CD4-positive, alpha-beta T cell (primary cell): Measurements from ENCODE around the gene GPS2. TPM values are rescaled to one million over a fixed set of nuclear protein-coding genes. Genes with fewer than 3 reads are reported as not detected.

Source experiments
- ATAC-seq: fragments of 200-7000 bp; cut with Tn5 transposase; one replicate; pipeline ENCODE4 v1.10.0; 2022; ENCODE audit warnings: mild to moderate bottlenecking; ENCODE audit not compliant: poor library complexity
- CTCF ChIA-PET: fragments of 350-600 bp; sonication (Branson Sonifier 250); formaldehyde crosslinking; loops from one replicate; lab custom pipeline; 2021; ENCODE audit warnings: antibody characterized with exemption, inconsistent platforms; lab: Charles Lee
- POLR2A ChIA-PET: fragments of 350-600 bp; sonication (Branson Sonifier 250); formaldehyde crosslinking; loops from one replicate; lab custom pipeline; 2021; ENCODE audit warnings: antibody characterized with exemption, inconsistent platforms; lab: Charles Lee
- DNase-seq, 14 experiments: peaks; one replicate each; pipeline ENCODE4 v3.0.0-alpha.2; 2013 to 2020; ENCODE audit warnings: mixed read lengths in 2 of 14
- H3K27ac ChIP-seq, 2 donors: one replicate each; pipeline versions ENCODE4 v1.5.1 to v1.7.0; 2013; ENCODE audit warnings: low read length in 2 of 2, low read depth in 1 of 2, mild to moderate bottlenecking in 1 of 2
- H3K27me3 ChIP-seq, 2 experiments: 1 replicate in 1 of 2; 2 replicates in 1 of 2; pipeline versions ENCODE4 v1.6.1 to v1.7.0; 2013; ENCODE audit warnings: low read length in 2 of 2, control low read depth in 1 of 2, mild to moderate bottlenecking in 1 of 2, moderate library complexity in 1 of 2; ENCODE audit not compliant: insufficient read depth in 2 of 2, control insufficient read depth in 1 of 2
- H3K36me3 ChIP-seq: one replicate; pipeline ENCODE4 v1.6.1; 2013; ENCODE audit warnings: low read length, control low read depth; ENCODE audit not compliant: insufficient read depth
- H3K4me1 ChIP-seq: one replicate; pipeline ENCODE4 v1.6.1; 2013; ENCODE audit warnings: low read length, control low read depth; ENCODE audit not compliant: insufficient read depth
- H3K4me3 ChIP-seq: one replicate; pipeline ENCODE4 v1.5.1; 2013; ENCODE audit warnings: mild to moderate bottlenecking, low read length, moderate library complexity
- H3K9me3 ChIP-seq, 2 experiments: 1 replicate in 1 of 2; 2 replicates in 1 of 2; pipeline versions ENCODE4 v1.6.1 to v1.7.0; 2013; ENCODE audit warnings: low read length in 2 of 2, mild to moderate bottlenecking in 2 of 2, control low read depth in 1 of 2, moderate library complexity in 1 of 2; ENCODE audit not compliant: control insufficient read depth in 1 of 2, insufficient read depth in 1 of 2
- H3K27ac Mint-ChIP-seq: one replicate; pipeline ENCODE4 v1.8.0; 2020; ENCODE audit warnings: mixed read lengths
- H3K27me3 Mint-ChIP-seq: one replicate; pipeline ENCODE4 v1.8.0; 2021; ENCODE audit warnings: mixed read lengths
- H3K36me3 Mint-ChIP-seq: one replicate; pipeline ENCODE4 v1.8.0; 2021; ENCODE audit warnings: low read depth, mixed read lengths
- H3K4me1 Mint-ChIP-seq: one replicate; pipeline ENCODE4 v1.8.0; 2021; ENCODE audit warnings: low read depth, mixed read lengths
- H3K4me3 Mint-ChIP-seq: one replicate; pipeline ENCODE4 v1.8.0; 2020; ENCODE audit warnings: mild to moderate bottlenecking, mixed read lengths
- H3K9me3 Mint-ChIP-seq: one replicate; pipeline ENCODE4 v1.8.0; 2020; ENCODE audit warnings: mixed read lengths
- CTCF ChIP-seq: fragments of 200-600 bp; IDR thresholded peaks from one replicate; pipeline ENCODE4 v1.8.0; 2022; ENCODE audit warnings: antibody characterized with exemption, mild to moderate bottlenecking
- intact Hi-C, 2 experiments: fragments of 100-400 bp; cut with DNase I in 1 of 2; cut with micrococcal nuclease in 1 of 2; formaldehyde crosslinking; loops; one replicate each; pipeline versions ENCODE4 v1.15.1 to v1.9.0; 2023 to 2025; cut with DNase I, micrococcal nuclease
- total RNA-seq, 174 experiments: library from RNA in 2 of 174; stranded (reverse) in 2 of 174; gene quantifications; one replicate each; pipeline ENCODE4 v1.2.3 and lab custom pipeline; 2021 to 2026

Gene GPS2
- total RNA-seq, 2 experiments from 2014 or later: 122 to 140 TPM

- peak; percentile 98 for TF ChIP-seq CTCF
- ATAC-seq (peak; percentile 9), DNase-seq (peak; percentile 29 to 87 (median 58))
- Mint-ChIP-seq H3K27ac (no peak overlapping the region), H3K9me3 (no peaks in the 10 kb centered on the region), H3K36me3 (no peaks in the 10 kb centered on the region), H3K4me1 (peaks cover 19% of the 10 kb centered on the region), H3K27me3 (peaks cover 31% of the 10 kb centered on the region), H3K4me3 (peak overlapping the region; percentile 67)
- POLR2A ChIA-PET: interaction anchor here (0.9 to 1.7 kb wide), 12 partner anchors 10 to 390 kb away, joined by 3 to 9 read pairs (median 4); partner anchors contain the start of genes ACAP1, GABARAP, GPS2 and SLC2A4
- no peak overlapping the region for H3K27ac ChIP-seq
- peaks cover 32% of the 10 kb centered on the region for H3K4me1 ChIP-seq
- H3K9me3 ChIP-seq: no peaks in the 10 kb centered on the region
- peaks cover 14 to 17% of the 10 kb centered on the region in 2 experiments for H3K27me3 ChIP-seq
- H3K4me3 ChIP-seq: peak overlapping the region; percentile 10
- H3K36me3 ChIP-seq: no peaks in the 10 kb centered on the region
- CTCF ChIA-PET: interaction anchor here (0.6 to 1.9 kb wide), 34 partner anchors 8 to 386 kb away, joined by 3 to 31 read pairs (median 4); partner anchors contain the start of genes ACADVL, ACAP1, DLG4 and DVL2
- intact Hi-C loops: loop anchor here (1.0 to 2.0 kb wide), 4 partner anchors 16 to 244 kb away; no protein-coding TSS in a partner anchor
Measured at GRCh38 chr17:7296189-7296861, 18.8 kb downstream of the GPS2 start.

GRCh38 chr17:7295230-7296180 lies 19.7 kb downstream of the GPS2 start:
- ATAC-seq: no peak
- peak overlapping the region; percentile 54 for H3K4me3 ChIP-seq
- peaks cover 32% of the 10 kb centered on the region for H3K4me1 ChIP-seq
- TF ChIP-seq CTCF: no peak
- POLR2A ChIA-PET: interaction anchor here (1.0 to 1.7 kb wide), 9 partner anchors 13 to 250 kb away, joined by 3 to 9 read pairs (median 4); partner anchors contain the start of genes ACAP1, GABARAP, GPS2 and SLC2A4
- Mint-ChIP-seq H3K36me3 (no peaks in the 10 kb centered on the region), H3K27ac (no peak overlapping the region), H3K4me3 (peak overlapping the region; percentile 86), H3K4me1 (peaks cover 19% of the 10 kb centered on the region), H3K27me3 (peaks cover 31% of the 10 kb centered on the region), H3K9me3 (no peaks in the 10 kb centered on the region)
- CTCF ChIA-PET: interaction anchor here (0.5 to 1.9 kb wide), 33 partner anchors 7 to 385 kb away, joined by 3 to 31 read pairs (median 4); partner anchors contain the start of genes ACADVL, ACAP1, DLG4 and DVL2
- peak in 1 of 14 experiments; percentile 31 for DNase-seq
- H3K27me3 ChIP-seq: peaks cover 14 to 17% of the 10 kb centered on the region in 2 experiments
- no peaks in the 10 kb centered on the region for H3K36me3 ChIP-seq
- H3K27ac ChIP-seq: no peak overlapping the region
- intact Hi-C loops: loop anchor here (1.0 to 2.0 kb wide), 4 partner anchors 15 to 243 kb away; no protein-coding TSS in a partner anchor
- no peaks in the 10 kb centered on the region for H3K9me3 ChIP-seq

- Mint-ChIP-seq H3K4me3 (peak within 1 kb of the TSS; percentile 86), H3K9me3 (no peaks in the 10 kb centered on the region), H3K27ac (no peak within 1 kb of the TSS), H3K36me3 (no peaks in the 10 kb centered on the region), H3K27me3 (peaks cover 34% of the 10 kb centered on the region), H3K4me1 (peaks cover 19% of the 10 kb centered on the region)
- H3K27ac ChIP-seq: no peak within 1 kb of the TSS
- peaks cover 14 to 17% of the 10 kb centered on the region in 2 experiments for H3K27me3 ChIP-seq
- no peaks in the 10 kb centered on the region for H3K36me3 ChIP-seq
- intact Hi-C loops: loop anchor here in 1 of 2 experiments (5.0 kb wide), 1 partner anchor 247 kb away; no protein-coding TSS in a partner anchor
- peak; percentile 43 to 88 (median 62) for DNase-seq
- ChIA-PET POLR2A (no interaction called here), CTCF (no interaction called here)
- H3K9me3 ChIP-seq: no peaks in the 10 kb centered on the region
- H3K4me3 ChIP-seq: peak within 1 kb of the TSS; percentile 54
- TF ChIP-seq CTCF: no peak
- peaks cover 32% of the 10 kb centered on the region for H3K4me1 ChIP-seq
- peak; percentile 67 for ATAC-seq
Measured at GRCh38 chr17:7294614-7295153, 20.5 kb downstream of the GPS2 start, which contains the start of gene YBX2. TSS of gene YBX2 (minus strand) at chr17:7294639. CDS start at chr17:7294500, 139 bp downstream.
